GM19238 (cell line): ENCODE measurements around the gene WNT8A.

Source experiments
- DNase-seq: peaks from one replicate; pipeline ENCODE4 v3.0.0; 2011; ENCODE audit warnings: low spot score; ENCODE audit not compliant: insufficient read length

The WNT8A gene

GRCh38 chr5:138091685-138092084 is 7.9 kb downstream of the WNT8A start:
- DNase-seq = no peak

- DNase-seq = no peak
These were observed 8.5 kb downstream of the WNT8A start for GRCh38 chr5:138092301-138092700.

GRCh38 chr5:138093036-138093435 is 9.2 kb downstream of the WNT8A start:
- no peak for DNase-seq

- DNase-seq = no peak
These were observed 11.5 kb downstream of the WNT8A start for GRCh38 chr5:138095100-138095907.

GRCh38 chr5:138096363-138096762 is 12.5 kb downstream of the WNT8A start:
- DNase-seq = no peak

- DNase-seq = no peak
These were observed 13.4 kb downstream of the WNT8A start for GRCh38 chr5:138096997-138097828.

GRCh38 chr5:138102454-138103318 is 18.9 kb downstream of the WNT8A start:
- DNase-seq = no peak

- DNase-seq = no peak
These were observed 19.4 kb downstream of the WNT8A start for GRCh38 chr5:138103319-138103637.

GRCh38 chr5:138105709-138106108 is 21.9 kb downstream of the WNT8A start:
- DNase-seq = no peak

GRCh38 chr5:138107213-138107612 is 23.4 kb downstream of the WNT8A start:
- no peak for DNase-seq

- no peak for DNase-seq
These were observed 25.8 kb downstream of the WNT8A start for GRCh38 chr5:138109463-138110265.

GRCh38 chr5:138110266-138110963 is 26.6 kb downstream of the WNT8A start:
- DNase-seq = no peak

- no peak for DNase-seq
These were observed 27.3 kb downstream of the WNT8A start for GRCh38 chr5:138111181-138111580.

- DNase-seq = no peak
These were observed 28.1 kb downstream of the WNT8A start for GRCh38 chr5:138111937-138112336.

- DNase-seq = no peak
These were observed 31.4 kb downstream of the WNT8A start for GRCh38 chr5:138115254-138115653.

GRCh38 chr5:138128334-138128733 is 44.5 kb downstream of the WNT8A start:
- no peak for DNase-seq

- DNase-seq = no peak
These were observed 45.5 kb downstream of the WNT8A start for GRCh38 chr5:138129347-138129746.

GRCh38 chr5:138132543-138132942 is 48.7 kb downstream of the WNT8A start:
- no peak for DNase-seq

GRCh38 chr5:138138949-138139780 is 55.3 kb downstream of the WNT8A start, which contains the start of gene NME5:
NME5 (minus strand) TSS chr5:138139428; CDS start chr5:138138780, 648 bp downstream.
- DNase-seq = peak; percentile 25
